ENCODE measurements around the gene ZC3H4.
"Not testable (repeated sequence)": the region's sequence is repeated elsewhere in the genome, so short reads cannot be mapped to it uniquely, and the experiment has no call there.

The ZC3H4 gene

DNA sequence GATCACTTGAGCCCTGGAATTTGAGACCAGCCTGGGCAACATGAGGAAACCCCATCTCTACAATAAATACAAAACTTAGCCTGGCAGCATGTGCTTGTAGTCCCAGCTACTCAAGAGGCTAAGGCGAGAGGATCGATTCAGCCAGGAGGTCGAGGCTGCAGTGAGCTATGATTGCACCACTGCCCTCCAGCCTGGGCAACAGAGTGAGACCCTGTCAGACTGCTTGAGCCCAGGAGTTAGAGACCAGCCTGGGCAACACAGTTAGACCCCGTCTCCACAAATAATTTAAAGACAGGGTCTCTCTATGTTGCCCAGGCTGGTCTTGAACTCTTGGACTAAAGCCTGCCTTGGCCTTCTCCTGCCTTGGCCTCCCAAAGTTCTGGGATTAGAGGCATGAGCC is 12.5 kb downstream of the ZC3H4 start:
- H3K14ac ChIP-seq (ENCODE audit: low read length); H2BK120ac ChIP-seq (ENCODE audit: insufficient read depth, low read length, poor library complexity); H2BK5ac ChIP-seq (ENCODE audit: low read depth, low read length, poor library complexity); H3K9me3 ChIP-seq (ENCODE audit: insufficient read depth, low read depth, low read length); H2AFZ ChIP-seq (ENCODE audit: insufficient read depth, low read length, poor library complexity); H4K91ac ChIP-seq (ENCODE audit: low read depth, low read length); H3K9ac ChIP-seq (ENCODE audit: low read length); H4K12ac ChIP-seq (ENCODE audit: low read depth, low read length); H3K4me2 ChIP-seq (ENCODE audit: low read length); H3K4ac ChIP-seq (ENCODE audit: low read depth, low read length); H3K4me3 ChIP-seq (ENCODE audit: low read depth, low read length); H3K27me3 ChIP-seq (ENCODE audit: insufficient read depth, low read length); DNase-seq; H3K23ac ChIP-seq (ENCODE audit: low read length); H4K8ac ChIP-seq (ENCODE audit: low read depth, low read length); H3K79me1 ChIP-seq (ENCODE audit: low read length); H2BK12ac ChIP-seq (ENCODE audit: low read length); H3K18ac ChIP-seq (ENCODE audit: low read length); H2AK5ac ChIP-seq (ENCODE audit: low read length); H3K27ac ChIP-seq (ENCODE audit: low read depth, low read length); H3K79me2 ChIP-seq (ENCODE audit: control insufficient read depth, insufficient read depth, low read length, poor library complexity): not testable (repeated sequence)
- no CpG with 5 or more reads among the region's 4 CpGs for WGBS (ENCODE audit: extremely low coverage, insufficient coverage, insufficient read length)
- peaks cover 0 to 15% of the 10 kb centered on the region in 2 experiments for H3K4me1 ChIP-seq (ENCODE audit: control insufficient read depth in 1 of 2, insufficient read depth in 2 of 2, low read length in 2 of 2)
- peaks cover 15 to 19% of the 10 kb centered on the region in 2 experiments for H3K36me3 ChIP-seq (ENCODE audit: control insufficient read depth in 1 of 2, insufficient read depth in 2 of 2, low read length in 2 of 2)

DNA sequence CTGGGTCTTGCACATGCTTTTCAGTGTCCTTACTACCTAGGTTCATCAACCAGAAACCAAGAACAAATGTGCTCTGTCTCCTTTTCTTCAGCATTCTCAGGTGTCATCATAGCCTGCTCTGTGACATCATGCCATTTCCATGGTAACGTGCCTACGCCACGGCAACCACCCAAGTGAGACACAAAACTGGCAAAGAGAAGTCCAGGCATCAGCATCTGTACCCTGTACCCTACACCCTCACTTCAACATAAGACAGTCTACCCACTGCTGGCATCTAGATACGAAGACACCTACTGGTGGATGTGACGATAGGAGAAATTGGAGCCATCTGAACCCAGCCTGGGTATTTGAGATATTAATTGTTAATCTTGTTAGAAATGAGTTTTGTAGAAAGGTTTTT is 13.3 kb downstream of the ZC3H4 start:
- no peak overlapping the region for H4K12ac ChIP-seq (ENCODE audit: low read depth, low read length)
- no peak overlapping the region for H3K23ac ChIP-seq (ENCODE audit: low read length)
- no peak overlapping the region for H2AK5ac ChIP-seq (ENCODE audit: low read length)
- WGBS (ENCODE audit: extremely low coverage, insufficient coverage, insufficient read length): no CpG with 5 or more reads among the region's 5 CpGs
- H3K4me1 ChIP-seq (ENCODE audit: control insufficient read depth in 1 of 2, insufficient read depth in 2 of 2, low read length in 2 of 2): peaks cover 0 to 13% of the 10 kb centered on the region in 2 experiments
- no peak overlapping the region for H3K9ac ChIP-seq (ENCODE audit: low read length)
- H3K27me3 ChIP-seq (ENCODE audit: insufficient read depth, low read length): no peaks in the 10 kb centered on the region
- no peak overlapping the region for H3K14ac ChIP-seq (ENCODE audit: low read length)
- H4K8ac ChIP-seq (ENCODE audit: low read depth, low read length): no peak overlapping the region
- no peak overlapping the region for H2BK5ac ChIP-seq (ENCODE audit: low read depth, low read length, poor library complexity)
- H3K4ac ChIP-seq (ENCODE audit: low read depth, low read length): no peak overlapping the region
- H4K91ac ChIP-seq (ENCODE audit: low read depth, low read length): no peak overlapping the region
- H2BK120ac ChIP-seq (ENCODE audit: insufficient read depth, low read length, poor library complexity): no peak overlapping the region
- peaks cover 5% of the 10 kb centered on the region for H3K79me2 ChIP-seq (ENCODE audit: control insufficient read depth, insufficient read depth, low read length, poor library complexity)
- peaks cover 13 to 19% of the 10 kb centered on the region in 2 experiments for H3K36me3 ChIP-seq (ENCODE audit: control insufficient read depth in 1 of 2, insufficient read depth in 2 of 2, low read length in 2 of 2)
- H3K79me1 ChIP-seq (ENCODE audit: low read length): peaks cover 2% of the 10 kb centered on the region
- H2BK12ac ChIP-seq (ENCODE audit: low read length): no peak overlapping the region
- no peak overlapping the region for H2AFZ ChIP-seq (ENCODE audit: insufficient read depth, low read length, poor library complexity)
- H3K4me2 ChIP-seq (ENCODE audit: low read length): no peak overlapping the region
- H3K18ac ChIP-seq (ENCODE audit: low read length): no peak overlapping the region
- no peak overlapping the region for H3K27ac ChIP-seq (ENCODE audit: low read depth, low read length)
- DNase-seq: no peak
- no peak overlapping the region for H3K4me3 ChIP-seq (ENCODE audit: low read depth, low read length)
- no peaks in the 10 kb centered on the region for H3K9me3 ChIP-seq (ENCODE audit: insufficient read depth, low read depth, low read length)

DNA sequence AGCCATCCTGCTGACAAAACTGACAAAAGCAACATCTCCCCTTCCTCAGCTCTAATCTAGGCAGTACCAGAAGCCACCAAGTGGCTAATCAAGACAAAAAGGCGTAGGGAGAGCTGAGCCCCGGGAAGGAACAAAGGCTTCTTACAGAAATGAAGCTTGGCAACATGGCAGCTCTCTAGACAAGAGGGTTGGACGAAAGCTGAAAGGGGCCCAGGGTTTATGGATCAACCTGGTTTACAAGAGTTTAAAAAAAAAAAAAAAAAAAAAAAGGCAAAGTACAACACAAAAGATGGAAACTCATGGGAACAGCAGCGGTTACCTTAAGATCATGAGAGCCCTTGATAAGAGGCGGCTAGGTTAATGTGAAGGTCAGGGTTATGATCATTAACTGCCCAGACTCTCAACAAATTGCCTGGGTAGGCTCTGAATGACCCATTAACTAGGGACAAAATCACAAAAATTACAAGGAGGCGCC is 14.0 kb downstream of the ZC3H4 start:
- Histone ChIP-seq H4K8ac (ENCODE audit: low read depth, low read length) (no peak overlapping the region), H3K79me2 (ENCODE audit: control insufficient read depth, insufficient read depth, low read length, poor library complexity) (peaks cover 5% of the 10 kb centered on the region), H2AK5ac (ENCODE audit: low read length) (no peak overlapping the region), H3K18ac (ENCODE audit: low read length) (no peak overlapping the region), H2AFZ (ENCODE audit: insufficient read depth, low read length, poor library complexity) (no peak overlapping the region), H4K12ac (ENCODE audit: low read depth, low read length) (no peak overlapping the region), H3K4me1 (ENCODE audit: control insufficient read depth in 1 of 2, insufficient read depth in 2 of 2, low read length in 2 of 2) (peaks cover 0 to 18% of the 10 kb centered on the region in 2 experiments), H3K27me3 (ENCODE audit: insufficient read depth, low read length) (no peaks in the 10 kb centered on the region), H3K4me2 (ENCODE audit: low read length) (no peak overlapping the region), H3K79me1 (ENCODE audit: low read length) (peaks cover 2% of the 10 kb centered on the region), H3K4me3 (ENCODE audit: low read depth, low read length) (no peak overlapping the region), H3K27ac (ENCODE audit: low read depth, low read length) (no peak overlapping the region), H3K36me3 (ENCODE audit: control insufficient read depth in 1 of 2, insufficient read depth in 2 of 2, low read length in 2 of 2) (peaks cover 6 to 14% of the 10 kb centered on the region in 2 experiments), H3K14ac (ENCODE audit: low read length) (no peak overlapping the region), H4K91ac (ENCODE audit: low read depth, low read length) (no peak overlapping the region), H2BK5ac (ENCODE audit: low read depth, low read length, poor library complexity) (no peak overlapping the region), H3K9me3 (ENCODE audit: insufficient read depth, low read depth, low read length) (no peaks in the 10 kb centered on the region), H2BK120ac (ENCODE audit: insufficient read depth, low read length, poor library complexity) (no peak overlapping the region), H2BK12ac (ENCODE audit: low read length) (no peak overlapping the region), H3K23ac (ENCODE audit: low read length) (no peak overlapping the region), H3K4ac (ENCODE audit: low read depth, low read length) (no peak overlapping the region), H3K9ac (ENCODE audit: low read length) (peak overlapping the region; percentile 10)
- DNase-seq: no peak
- no CpG with 5 or more reads among the region's 6 CpGs for WGBS (ENCODE audit: extremely low coverage, insufficient coverage, insufficient read length)

DNA sequence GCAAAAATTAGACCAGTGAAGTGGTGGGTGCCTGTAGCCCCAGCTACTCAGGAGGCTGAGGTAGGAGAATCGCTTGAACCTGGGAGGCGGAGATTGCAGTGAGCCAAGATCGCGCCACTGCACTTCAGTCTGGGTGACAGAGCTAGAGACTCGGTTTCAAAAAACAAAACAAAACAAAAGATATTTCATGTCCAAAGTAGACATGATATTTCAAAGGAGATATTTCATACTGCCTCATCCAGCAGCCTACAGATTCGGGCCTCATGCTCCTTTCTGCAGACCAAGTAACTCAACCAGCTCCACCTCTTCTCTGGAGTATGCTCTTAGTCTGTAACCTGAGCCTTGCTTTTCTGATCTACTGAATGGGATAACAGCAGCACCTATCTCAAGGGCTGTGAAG is 15.0 kb downstream of the ZC3H4 start:
- Histone ChIP-seq H3K4ac (ENCODE audit: low read depth, low read length) (no peak overlapping the region), H3K14ac (ENCODE audit: low read length) (no peak overlapping the region), H2BK120ac (ENCODE audit: insufficient read depth, low read length, poor library complexity) (no peak overlapping the region), H3K23ac (ENCODE audit: low read length) (no peak overlapping the region), H4K8ac (ENCODE audit: low read depth, low read length) (no peak overlapping the region), H3K36me3 (ENCODE audit: control insufficient read depth in 1 of 2, insufficient read depth in 2 of 2, low read length in 2 of 2) (peaks cover 12 to 21% of the 10 kb centered on the region in 2 experiments), H3K79me1 (ENCODE audit: low read length) (peaks cover 2% of the 10 kb centered on the region), H3K9ac (ENCODE audit: low read length) (no peak overlapping the region), H3K79me2 (ENCODE audit: control insufficient read depth, insufficient read depth, low read length, poor library complexity) (peaks cover 5% of the 10 kb centered on the region), H2BK12ac (ENCODE audit: low read length) (no peak overlapping the region), H3K27me3 (ENCODE audit: insufficient read depth, low read length) (no peaks in the 10 kb centered on the region), H2BK5ac (ENCODE audit: low read depth, low read length, poor library complexity) (no peak overlapping the region), H3K18ac (ENCODE audit: low read length) (no peak overlapping the region), H2AK5ac (ENCODE audit: low read length) (no peak overlapping the region), H3K4me1 (ENCODE audit: control insufficient read depth in 1 of 2, insufficient read depth in 2 of 2, low read length in 2 of 2) (peaks cover 0 to 18% of the 10 kb centered on the region in 2 experiments), H2AFZ (ENCODE audit: insufficient read depth, low read length, poor library complexity) (no peak overlapping the region), H4K12ac (ENCODE audit: low read depth, low read length) (no peak overlapping the region), H3K27ac (ENCODE audit: low read depth, low read length) (no peak overlapping the region), H3K4me2 (ENCODE audit: low read length) (no peak overlapping the region), H3K9me3 (ENCODE audit: insufficient read depth, low read depth, low read length) (no peaks in the 10 kb centered on the region), H3K4me3 (ENCODE audit: low read depth, low read length) (no peak overlapping the region), H4K91ac (ENCODE audit: low read depth, low read length) (no peak overlapping the region)
- DNase-seq: no peak
- no CpG with 5 or more reads among the region's 6 CpGs for WGBS (ENCODE audit: extremely low coverage, insufficient coverage, insufficient read length)

All from trophoblast cell (in vitro differentiated cells and primary cell).